GM19324 (cell line): Measurements from ENCODE around the gene TMEM200C.

ENCODE experiments used
- ATAC-seq: cut with Tn5 transposase; IDR thresholded peaks from one replicate; pipeline ENCODE4 v1.9.1; 2021; ENCODE audit warnings: mild to moderate bottlenecking, moderate library complexity; ENCODE audit not compliant: unreplicated experiment, low FRiP score

The TMEM200C gene

DNA sequence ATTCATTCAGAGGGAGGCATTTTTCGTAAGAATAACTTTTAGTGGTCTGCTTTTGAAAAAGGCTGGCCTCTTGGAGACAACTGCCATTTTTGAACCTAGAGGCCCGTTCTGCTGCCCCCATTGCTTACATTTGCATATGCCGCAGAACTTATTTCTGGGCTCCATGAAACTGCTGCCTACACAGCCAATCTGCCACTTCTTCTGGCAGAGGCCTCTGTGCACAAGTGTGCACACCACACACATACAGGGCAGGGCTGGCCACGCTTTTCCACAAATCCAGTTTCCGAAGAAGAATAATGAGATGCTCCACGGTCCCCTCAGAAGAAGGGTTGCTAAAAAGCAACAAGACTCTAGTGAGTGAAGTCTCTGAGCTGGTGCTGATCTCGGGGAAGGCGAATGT lies 56.2 kb downstream of the TMEM200C start:
- no peak for ATAC-seq
